ENCODE results near the gene DPP7.

DNA sequence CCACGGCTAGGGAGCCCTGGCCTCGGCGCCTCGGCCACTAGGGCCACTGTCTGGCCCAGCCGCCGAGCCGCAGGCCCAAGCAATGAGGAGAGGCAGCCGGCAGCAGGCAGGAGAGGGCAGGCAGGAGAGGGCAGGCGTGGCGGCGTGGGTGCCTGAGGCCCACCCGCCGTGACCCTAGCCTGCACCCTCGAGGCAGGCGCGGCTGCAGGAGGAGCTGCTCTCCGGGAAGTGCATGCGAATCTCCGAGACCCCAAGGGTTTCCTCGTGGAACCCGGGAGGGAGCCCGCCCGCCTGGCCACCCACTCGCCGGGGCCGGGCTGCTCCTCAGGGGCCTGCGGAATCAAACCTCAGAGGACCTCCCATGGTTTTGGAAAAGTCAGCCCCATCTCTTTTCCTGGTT lies 33.7 kb upstream of the DPP7 start:
- TF ChIP-seq, protein P1, sequence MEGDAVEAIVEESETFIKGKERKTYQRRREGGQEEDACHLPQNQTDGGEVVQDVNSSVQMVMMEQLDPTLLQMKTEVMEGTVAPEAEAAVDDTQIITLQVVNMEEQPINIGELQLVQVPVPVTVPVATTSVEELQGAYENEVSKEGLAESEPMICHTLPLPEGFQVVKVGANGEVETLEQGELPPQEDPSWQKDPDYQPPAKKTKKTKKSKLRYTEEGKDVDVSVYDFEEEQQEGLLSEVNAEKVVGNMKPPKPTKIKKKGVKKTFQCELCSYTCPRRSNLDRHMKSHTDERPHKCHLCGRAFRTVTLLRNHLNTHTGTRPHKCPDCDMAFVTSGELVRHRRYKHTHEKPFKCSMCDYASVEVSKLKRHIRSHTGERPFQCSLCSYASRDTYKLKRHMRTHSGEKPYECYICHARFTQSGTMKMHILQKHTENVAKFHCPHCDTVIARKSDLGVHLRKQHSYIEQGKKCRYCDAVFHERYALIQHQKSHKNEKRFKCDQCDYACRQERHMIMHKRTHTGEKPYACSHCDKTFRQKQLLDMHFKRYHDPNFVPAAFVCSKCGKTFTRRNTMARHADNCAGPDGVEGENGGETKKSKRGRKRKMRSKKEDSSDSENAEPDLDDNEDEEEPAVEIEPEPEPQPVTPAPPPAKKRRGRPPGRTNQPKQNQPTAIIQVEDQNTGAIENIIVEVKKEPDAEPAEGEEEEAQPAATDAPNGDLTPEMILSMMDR (IDR thresholded peaks at IDR 0.05): no peak
- no peak for TF ChIP-seq POLR2A (IDR thresholded peaks at IDR 0.05)

Measured in vagina (tissue), 2 donors.